HUDEP-2 (cell line): Measurements from ENCODE around the gene TRIM71.

Source experiments
- DNase-seq, 76 experiments: peaks; one replicate each; lab custom pipeline; 2025; ENCODE audit not compliant: unreplicated experiment in 76 of 76; lab: John Stamatoyannopoulos, UW

TRIM71 gene

DNA sequence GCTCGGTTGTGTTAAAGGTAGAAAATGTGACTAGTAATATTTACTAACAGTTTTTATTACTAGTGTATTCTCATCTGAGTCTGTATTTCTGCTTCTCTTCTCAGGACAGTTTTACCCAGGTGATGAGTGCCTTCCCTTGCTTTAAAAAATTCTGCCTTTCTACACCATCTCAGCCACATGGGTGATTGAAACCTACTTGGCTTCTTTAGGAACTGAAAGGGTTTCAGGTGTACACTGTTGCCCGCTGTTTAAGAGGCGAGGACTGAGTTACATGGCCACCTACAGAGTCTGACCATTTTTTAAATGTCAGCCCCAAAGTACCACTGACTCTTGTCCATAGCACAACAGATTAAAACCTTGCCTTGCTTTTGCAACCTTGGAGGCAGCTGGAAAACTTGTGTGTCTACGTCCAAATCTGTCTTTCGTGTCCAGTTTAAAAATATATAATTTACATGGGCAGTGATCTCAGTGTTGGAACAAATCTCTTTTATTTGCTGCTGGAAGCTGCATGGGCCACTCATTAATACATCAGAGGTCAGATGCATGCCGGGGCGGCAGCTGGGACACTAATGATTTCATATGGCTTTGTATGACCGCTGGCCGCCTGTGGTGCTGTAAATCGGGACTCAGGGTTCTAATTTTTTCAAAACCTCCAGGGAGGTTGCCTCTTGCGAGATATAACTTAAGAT, 44.6 kb downstream of the TRIM71 start:
- no peak for DNase-seq

DNA sequence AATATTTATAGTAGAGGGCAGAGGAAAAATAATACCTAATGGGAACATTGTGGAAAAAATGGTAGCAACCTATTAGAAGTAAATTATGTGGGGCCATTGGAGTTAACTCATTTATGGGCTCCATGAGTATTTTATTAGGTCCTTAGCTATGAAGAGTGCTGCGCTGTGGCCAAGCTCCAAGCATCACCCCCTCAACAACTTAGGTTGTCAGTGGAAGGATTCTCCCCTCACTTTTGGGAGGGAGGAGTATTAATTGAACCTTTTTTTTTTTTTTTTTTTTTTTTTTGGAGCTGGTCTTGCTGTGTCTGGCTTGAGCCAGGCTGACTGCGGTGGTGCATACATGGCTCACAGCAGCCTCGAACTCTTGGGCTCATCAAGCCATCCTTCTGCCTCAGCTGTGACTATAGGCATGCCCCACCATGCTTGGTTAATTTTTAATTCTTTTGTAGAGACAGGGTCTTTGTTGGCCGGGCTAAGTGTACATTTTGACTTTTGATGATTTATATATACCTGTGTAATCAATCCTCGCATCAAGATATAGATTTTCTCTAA, 45.2 kb downstream of the TRIM71 start:
- DNase-seq: no peak

DNA sequence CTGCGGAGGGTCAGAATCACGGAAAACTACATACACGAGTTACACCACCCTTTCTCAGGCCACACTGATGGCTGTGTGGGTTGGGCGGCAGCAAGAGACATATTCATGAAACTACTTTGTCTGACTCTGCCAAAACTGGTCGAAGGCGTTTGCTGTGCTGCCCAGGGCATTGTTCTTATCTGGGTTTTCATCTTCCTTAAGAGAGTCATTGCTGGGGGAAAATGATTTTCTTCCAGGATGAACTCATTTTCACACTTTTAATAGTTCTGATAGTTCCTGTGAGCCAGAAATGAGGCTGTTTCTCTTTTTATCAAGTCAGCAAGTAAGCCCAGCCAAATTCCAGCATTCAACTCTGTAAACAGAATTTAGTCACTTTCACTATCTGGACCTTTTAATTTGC, 47.6 kb downstream of the TRIM71 start:
- DNase-seq: peak in 1 of 76 experiments; percentile 11

DNA sequence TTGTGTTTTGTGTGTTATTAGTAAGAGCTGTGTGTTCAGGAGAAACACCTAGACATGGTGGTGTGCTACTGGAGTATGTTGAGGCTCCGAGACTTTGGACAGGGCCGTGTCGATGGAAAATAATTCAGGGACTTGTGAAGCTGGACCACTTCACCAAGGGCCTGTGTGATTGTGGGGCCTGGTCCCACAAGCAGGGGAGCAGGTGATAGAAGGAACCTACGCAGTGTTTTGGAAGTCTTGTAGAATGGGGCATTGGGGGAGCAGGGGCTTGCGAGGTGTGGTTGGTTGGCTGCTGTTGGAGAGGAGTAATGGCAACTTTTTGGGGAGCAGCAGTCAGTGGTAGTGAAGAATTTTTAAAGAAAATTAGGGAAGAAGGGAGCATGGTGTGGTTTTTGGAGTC, 48.7 kb downstream of the TRIM71 start:
- no peak for DNase-seq

DNA sequence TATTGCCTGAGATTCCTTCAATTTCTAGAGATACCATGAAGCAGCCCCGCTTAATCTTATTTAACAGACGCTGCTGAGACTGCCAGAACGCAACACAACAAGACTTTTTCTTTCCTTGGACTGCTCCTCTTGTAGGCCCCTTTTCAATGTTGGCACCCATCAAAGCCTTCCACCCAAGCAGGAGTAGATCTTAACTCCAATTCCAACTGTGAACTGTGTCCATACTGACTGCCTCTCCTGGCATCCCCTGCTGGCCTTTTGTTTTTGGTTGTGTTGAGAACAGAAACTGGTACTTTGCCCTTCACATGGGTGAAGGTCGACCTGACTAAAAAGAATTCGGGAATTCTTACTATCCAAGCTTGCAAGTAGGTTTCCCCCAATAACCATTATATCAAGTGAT, 50.2 kb downstream of the TRIM71 start:
- no peak for DNase-seq

DNA sequence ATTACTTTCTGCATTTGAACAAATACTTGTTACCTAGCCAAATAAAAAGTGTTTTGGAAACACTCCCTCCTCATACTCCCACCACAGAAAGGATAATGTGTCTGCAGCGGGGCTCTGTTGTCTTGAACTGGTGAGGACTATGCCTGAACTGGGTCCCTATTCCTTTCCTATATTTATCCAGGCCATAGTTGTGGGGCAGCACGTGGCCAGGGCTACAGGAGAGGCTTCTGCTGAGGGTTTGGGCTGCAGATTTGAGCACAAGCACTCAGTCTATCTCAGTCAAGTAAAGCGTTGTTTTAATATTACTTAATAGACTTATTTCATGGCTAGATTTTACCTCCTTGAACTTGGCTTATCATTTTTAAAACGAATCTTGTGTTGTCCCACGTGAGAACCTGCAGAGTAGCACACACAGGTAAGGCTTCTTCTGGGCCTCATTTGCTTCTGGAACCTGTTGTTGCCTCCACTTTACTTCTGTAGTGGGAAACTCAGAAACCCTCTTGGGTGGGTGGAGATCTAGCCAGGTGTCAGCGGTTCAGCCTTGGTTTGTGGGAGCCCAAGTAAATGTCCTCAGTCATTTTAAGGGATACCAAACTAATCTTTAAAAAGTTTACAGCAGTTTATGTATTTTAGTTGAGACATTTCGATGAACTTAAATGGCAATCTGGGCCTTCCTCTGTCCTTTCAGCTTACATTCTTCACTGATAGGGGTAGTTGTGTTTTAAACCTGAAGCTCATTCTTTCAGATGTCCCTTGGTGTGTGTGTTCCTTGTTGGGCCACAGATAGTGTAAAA, 51.1 kb downstream of the TRIM71 start:
- no peak for DNase-seq

DNA sequence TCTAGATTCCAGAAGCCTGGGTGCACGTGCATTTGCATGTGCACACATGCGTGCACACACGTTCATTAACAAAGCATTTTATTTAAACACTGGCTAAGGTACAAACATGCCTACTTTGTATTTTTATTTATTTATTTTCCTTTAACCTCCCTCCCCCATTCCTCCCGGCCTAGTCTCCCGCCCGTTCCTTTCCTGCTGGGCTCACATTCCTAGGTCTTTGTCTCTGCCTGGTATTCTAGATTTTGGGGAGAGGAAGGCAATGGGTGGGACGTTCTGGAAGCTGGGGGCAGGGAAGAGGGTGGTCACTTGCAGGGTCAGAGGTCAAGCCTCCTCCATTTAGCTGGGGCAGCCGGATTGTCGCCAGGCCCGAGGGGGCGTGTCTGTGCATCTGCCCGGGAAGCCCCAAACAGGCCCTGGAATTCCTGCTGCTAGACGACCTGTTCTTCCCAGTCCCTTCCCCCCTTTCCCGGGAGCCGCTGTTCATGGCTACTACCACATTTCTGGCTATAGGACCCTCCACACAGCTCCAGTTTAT, 51.8 kb downstream of the TRIM71 start:
- no peak for DNase-seq

DNA sequence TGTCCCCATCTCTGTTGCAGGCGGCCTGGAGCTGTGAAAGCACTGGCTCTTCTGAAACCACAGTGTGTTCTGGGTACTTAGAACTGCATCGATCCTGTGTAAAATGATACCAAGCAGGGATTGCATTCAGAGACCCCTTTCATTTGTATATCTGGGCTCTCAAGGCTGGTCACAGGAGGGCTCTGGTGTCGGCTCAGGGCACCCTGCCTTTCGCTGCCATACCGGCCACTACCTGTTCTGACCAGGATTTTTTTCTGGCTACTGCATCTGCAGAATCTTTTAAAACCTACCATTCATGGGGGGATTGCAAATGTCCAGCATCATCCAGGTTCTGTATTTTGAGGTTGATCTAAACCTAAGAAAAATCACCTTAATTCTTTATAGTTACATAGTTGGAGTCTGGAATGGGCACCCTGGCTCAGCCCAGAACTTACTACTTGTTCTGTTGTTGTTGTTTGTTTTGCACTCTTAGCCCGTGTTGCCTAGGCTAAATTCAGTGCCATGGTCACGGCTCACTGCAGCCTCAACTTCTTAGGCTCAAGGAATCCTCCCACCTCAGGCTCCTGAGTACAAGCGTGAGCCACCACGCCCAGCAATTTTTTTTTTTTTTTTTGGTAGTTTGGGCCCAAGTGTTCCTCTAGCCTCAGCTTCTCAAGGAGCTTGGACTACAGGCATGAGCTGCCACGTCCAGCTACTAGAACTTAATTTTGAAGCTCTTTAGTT, 52.7 kb downstream of the TRIM71 start:
- peak in 3 of 76 experiments; percentile 2 to 15 (median 9) for DNase-seq

DNA sequence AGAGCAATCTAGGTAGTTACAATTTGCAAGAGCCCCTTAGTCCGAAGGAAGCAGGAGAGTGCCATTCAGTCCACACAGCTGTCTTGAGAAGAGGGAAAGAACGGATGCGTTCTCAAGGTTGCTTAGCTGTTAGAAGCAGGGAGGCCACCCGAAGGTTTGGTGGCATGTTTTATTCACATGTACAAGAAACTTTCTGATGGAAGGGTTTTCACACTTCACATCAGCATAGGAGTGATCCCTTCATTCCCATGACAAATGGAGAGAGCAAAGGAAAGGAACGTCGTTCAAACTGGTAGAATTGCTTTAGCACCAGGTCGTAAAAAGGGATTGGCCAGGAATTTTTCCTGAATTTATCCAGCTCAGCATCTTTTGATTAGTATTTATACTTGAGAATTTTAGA, 53.5 kb downstream of the TRIM71 start:
- no peak for DNase-seq

DNA sequence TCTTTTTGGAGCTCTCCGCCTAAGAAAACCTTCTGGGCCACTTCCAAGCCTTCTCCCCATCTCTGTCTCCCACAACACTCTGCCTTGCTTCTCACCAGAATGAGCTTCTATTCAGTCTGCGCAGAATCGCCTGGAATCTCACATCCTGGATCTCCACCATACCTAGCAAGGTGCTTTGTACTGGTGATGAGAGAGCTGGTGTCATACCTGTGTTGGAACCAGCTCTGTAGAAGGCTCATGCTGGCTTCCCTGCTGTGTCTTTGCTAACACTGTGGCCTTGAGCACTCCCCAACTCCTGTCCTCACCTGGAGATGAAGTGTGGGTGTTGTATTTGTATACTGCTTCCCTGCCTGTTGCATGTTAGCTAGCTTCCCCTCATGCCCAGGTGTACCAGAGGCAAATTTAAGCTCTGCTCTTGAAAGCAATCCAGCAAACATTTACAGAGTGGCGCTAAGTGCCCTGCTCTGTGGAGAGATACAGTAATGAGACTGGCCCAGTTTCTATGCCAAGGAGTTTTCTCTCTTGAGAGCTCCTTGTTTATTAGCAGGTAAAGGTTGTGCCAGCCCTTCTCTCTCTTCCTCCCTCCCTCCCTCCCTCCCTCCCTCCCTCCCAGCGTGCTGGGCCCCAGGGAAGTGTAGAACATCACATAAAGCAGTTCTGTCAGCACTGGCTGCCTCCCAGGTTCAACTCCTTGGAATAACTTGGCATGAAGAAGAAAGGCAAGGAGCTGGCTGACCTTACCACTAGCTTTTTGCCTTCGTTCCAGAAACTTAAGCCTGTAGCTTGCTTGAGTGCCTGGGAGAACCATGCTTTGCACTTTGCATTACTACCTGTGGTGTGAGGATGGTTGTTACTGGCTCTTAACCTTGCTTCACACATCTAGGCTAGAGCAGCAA, 54.9 kb downstream of the TRIM71 start:
- no peak for DNase-seq

DNA sequence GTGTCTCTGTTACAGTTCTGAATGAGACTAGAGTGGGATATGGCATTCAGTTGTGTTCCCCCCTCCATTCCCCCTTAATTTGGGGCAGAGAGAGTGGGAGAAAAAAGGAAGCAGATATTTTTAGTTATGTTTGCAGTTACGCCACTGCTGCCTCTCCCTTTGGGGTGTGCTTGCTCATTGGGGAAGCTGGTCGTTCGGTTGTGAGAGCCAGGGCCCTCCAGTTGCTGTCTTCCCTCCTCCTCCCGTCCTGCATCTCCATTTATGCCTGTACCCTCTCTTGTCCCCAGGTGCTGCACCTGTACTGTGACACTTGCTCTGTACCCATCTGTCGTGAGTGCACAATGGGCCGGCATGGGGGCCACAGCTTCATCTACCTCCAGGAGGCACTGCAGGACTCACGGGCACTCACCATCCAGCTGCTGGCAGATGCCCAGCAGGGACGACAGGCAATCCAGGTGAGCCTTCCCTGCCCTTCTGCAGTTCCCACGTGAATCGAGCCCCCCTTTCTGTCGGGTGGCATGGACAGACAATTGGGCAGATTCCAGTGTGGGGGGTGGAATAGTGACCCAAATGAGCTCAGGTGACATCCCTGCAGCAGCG, 55.8 kb downstream of the TRIM71 start:
- DNase-seq: no peak

DNA sequence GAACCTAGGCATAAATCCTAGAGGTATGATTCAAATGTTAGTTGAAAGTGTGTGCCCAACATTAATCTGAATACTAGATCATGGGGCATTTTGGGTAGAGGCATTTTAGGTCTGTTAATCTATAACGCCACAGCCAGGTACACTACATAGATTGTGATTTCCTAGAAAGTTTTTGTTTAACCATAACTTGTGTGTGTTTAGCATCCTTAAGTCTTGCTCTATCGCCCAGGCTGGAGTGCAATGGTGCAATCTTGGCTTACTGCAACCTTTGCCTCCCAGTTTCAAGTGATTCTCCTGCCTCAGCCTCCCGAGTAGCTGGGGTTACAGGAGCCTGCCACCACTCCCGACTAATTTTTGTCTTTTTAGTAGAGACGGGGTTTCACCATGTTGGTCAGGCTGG, 59.1 kb downstream of the TRIM71 start:
- no peak for DNase-seq

DNA sequence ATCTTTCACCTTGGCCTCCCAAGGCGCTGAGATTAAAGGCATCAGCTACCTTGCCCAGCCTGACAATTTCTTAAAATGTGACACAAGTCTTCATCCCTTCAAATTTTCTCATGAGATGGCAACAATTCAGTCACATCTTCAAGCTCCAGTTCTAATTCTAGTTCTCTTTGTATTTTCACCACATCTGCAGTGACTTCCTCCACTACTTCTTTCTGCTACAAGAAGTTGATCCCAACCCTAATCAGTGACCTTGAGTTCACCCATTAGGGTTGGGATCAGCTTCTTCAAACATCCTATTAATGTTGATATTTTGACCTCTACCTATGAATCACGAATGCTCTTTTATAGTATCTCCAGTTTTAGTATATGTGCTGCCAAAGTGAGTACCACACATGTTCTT, 59.8 kb downstream of the TRIM71 start:
- DNase-seq: no peak

DNA sequence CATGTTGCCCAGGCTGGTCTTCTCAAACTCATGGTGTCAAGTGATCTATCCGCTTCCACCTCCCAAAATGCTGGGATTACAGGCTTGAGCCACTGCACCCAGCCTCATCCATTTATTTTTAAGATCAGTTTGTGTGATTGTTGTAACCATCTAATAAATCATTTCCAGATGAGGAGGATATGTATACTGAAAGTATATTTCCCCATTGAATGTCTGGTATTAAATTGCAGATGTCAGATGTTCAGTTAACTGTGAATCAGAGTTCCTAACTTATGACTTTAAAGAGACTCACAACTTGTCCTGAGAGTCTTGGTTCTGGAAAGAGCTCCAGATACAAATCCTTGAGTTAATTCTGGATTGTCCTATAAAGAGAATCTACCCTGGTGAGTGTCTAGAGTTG, 62.4 kb downstream of the TRIM71 start:
- DNase-seq: no peak

DNA sequence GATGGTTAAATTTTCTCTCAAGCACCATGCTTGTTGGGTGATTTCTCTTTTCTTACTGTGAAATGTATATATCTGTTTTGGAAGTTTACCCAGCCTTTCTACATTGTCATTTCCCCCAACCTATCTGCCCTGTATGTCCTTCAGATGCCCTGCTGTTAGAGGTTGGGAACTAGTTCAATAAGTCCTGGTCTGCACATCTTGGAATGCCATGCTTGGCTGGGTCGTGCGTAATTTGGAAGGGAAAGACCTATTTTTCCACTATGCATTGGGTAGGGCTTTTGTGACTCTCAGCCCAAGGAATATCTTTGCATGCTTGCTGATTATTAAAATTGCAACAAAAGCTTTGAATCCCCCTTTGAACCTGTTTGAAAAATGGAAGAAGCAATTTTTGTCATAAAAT, 63.8 kb downstream of the TRIM71 start:
- no peak for DNase-seq

DNA sequence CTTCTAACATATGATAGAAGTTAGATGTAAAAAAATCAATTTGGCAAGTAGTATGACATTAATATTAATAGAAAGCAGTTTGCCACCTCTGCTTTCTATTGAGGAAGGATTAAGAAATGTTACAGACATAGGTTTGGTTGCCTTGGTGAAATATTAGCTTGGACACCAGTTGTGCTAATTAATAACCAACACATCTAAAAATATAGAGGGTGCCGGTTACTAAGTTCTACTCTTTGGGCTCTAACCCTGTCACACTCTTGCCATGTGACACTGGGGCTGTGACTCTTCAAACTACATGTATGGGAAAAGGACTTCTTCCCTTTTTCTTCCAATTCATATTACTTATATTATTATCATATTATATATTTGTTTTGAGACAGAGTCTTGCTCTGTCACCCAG, 64.4 kb downstream of the TRIM71 start:
- no peak for DNase-seq

DNA sequence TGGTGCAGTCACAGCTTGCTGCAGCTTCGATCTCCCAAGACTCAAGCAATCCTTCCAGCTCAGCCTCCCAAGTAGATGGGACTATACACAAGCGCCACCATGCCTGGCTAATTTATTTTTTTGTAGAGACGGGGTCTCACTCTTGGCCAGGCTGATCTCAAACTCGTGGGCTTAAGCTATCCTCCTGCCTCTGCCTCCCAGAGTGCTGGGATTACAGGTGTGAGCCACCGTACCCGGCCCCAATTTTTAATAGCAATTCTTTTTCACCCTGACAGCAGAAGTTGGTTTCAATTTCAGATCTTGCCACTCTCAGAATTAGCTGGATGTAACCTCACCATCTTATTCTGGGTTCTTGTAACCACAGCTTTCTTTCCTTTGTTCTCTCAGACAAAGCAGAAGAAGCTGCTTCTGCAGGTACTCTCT, 64.8 kb downstream of the TRIM71 start:
- DNase-seq: no peak

DNA sequence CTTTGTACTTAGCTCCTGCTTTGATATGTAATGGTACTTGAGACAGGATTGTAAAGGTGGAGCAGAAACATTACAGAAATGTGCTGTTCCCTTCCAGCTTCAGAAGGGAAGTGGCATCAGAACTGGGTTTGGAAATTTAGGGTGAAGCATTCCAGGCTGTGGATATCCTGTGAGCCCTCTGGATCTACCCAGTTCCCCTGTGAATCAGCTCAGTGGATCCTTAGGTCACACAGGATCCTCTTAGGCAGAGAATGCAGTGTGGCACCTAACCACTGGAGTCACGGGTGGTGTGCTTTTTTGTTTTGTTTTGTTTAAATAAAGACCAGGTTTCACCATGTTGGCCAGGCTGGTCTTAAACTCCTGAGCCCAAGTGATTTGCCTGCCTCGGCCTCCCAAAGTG, 66.0 kb downstream of the TRIM71 start:
- no peak for DNase-seq

DNA sequence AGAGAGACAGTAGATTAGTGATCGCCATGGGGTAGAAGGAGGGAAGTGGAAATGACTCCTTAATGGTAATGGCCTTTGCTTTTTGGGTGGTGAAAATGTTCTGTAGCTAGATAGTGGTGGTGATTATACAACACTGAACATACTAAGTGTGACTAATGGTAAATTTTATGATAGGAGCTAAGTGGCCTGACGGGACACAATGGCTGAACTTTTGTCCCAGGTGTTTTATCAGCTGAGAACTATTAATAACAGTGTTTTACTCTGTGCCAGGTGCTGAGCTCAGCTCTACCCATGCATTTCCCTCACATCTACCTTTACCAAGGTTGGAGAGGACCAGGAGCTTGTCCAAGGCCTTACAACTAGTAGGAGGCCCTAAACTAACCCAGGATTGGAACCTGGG, 66.8 kb downstream of the TRIM71 start:
- DNase-seq: no peak
